HG03159 (cell line): ENCODE measurements around the gene TMEM37.
"Not testable (repeated sequence)": the region's sequence is repeated elsewhere in the genome, so short reads cannot be mapped to it uniquely, and the experiment has no call there.

Experiments
- ATAC-seq: cut with Tn5 transposase; IDR thresholded peaks from one replicate; pipeline ENCODE4 v1.9.1; 2021; ENCODE audit warnings: mild to moderate bottlenecking, moderate library complexity; ENCODE audit not compliant: unreplicated experiment

TMEM37 gene, protein sequence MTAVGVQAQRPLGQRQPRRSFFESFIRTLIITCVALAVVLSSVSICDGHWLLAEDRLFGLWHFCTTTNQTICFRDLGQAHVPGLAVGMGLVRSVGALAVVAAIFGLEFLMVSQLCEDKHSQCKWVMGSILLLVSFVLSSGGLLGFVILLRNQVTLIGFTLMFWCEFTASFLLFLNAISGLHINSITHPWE

GRCh38 chr2:119431155-119431975 lies at the start of gene TMEM37:
Gene TMEM37 (plus strand): TSS chr2:119431854. CDS start chr2:119431904, 50 bp downstream.
- ATAC-seq: peak; percentile 70

DNA sequence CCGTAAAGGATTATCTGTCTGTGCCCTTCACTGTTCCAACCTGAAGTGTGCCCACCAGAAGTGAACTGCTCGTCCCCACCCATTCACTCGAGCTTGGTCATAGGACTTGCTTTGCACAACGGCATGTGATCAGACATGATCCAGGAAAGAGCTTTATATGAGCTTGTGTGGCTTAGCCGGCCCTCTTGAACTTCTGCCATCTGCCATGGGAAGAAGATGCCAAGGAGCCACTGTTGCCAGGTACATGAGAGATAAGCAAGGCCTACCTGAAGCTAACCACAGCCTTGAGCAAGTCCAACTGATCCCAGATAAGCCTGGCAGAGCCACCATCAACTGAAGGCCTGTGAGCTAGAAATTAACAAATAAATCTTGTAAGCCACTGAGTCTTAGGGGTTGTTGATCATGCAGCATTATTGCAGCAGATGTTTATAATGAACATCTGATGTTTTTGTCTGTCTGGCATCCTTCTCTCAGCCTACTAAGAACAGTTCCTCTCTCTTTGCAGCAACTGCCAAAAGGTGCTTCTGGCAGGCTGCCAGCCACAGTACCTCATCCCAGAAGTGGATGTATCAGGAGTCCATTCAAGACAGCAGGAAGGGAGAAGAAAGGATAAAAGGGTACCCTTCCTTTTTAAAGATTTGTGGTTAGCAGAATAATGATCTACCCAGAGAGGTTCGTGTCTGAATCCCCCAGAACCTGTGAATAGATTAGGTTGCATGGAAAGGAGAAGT lies 48.1 kb upstream of the TMEM37 start:
- ATAC-seq: no peak

- no peak for ATAC-seq
Observed at GRCh38 chr2:119384971-119385370, 46.7 kb upstream of the TMEM37 start.

GRCh38 chr2:119385466-119385865 lies 46.2 kb upstream of the TMEM37 start:
- no peak for ATAC-seq

- ATAC-seq: peak; percentile 77
Observed at GRCh38 chr2:119387381-119388129, 44.1 kb upstream of the TMEM37 start.

DNA sequence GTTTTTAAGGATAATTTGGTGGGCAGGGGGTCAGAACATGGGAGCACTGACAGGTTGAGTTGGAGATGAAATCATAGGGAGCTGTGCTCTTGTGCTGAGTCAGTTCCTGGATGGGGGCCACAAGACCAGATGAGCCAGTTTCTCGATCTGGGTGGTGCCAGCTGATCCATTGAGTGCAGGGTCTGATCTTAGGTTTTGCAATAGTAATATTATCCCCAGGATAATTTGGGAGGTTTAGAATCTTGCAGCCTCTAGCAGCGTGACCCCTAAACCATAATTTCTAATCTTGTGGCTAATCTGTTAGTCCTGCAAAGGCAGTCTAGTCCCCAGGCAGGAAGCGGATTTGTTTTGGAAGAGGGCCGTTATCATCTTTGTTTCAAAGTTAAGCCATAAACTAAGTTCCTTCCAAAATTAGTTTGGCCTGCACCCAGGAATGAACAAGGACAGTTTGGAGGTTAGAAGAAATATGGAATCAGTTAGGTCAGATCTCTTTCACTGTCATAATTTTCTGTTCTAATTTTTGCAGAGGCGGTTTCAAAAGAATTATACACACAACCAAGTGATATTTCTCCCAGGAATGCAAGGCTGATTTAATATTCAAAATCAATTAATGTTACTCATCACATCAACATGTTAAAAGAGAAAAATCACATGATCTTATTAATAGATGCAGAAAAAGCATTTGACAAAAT lies 41.9 kb upstream of the TMEM37 start:
- no peak for ATAC-seq

DNA sequence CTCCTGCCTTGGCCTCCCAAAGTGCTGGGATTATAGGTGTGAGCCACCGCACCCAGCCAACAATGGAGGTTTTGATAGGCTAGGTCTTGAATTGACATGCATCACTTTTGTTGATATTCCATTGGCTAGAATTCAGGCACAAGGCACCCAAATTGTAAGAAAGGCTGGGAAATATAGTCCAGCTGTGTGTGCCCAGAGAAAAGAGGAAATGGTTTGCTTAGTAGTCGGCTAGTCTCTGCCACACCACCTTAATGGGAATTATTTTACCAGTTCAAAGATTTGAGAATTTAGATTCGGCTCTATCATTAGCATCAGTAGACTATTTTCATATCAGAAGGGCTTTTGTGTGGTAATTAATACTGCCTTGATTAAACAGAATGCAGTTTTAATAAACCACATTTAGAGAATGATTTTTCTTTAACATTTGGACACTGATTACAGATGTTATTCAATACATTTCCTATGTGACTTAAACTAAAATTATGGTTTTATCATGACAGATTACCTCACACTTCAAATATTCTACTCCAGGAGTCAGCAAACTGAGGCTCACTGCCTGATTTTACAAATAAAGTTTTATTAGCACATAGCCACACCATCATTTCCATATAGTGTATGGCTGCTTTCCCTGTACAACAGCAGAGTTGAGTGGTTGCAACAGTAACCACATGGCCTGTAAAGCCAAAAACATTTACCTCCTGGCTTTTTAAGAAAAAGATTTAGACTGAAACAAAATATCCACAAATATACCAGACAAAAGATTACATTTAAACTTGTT lies 37.5 kb upstream of the TMEM37 start:
- ATAC-seq: no peak

DNA sequence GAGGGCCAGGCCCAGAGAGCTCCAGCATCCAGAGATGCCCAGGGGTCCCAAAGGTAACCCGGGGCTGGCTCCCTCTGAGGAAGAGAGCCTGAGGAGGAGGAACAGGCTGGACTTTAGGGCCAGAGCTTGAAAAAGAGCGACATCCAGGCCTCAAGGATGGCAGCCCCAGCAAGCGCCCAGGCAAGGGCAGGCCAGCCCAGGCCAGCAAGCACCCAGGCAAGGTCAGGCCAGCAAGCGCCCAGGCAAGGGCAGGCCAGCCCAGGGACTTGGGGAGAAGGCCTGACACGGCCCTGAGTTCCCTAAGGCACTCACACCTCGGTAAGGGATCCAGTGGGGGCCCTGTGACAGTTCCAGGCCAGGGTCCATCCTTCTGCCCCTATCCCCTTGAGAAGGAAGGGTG lies 34.5 kb upstream of the TMEM37 start:
- ATAC-seq: no peak

DNA sequence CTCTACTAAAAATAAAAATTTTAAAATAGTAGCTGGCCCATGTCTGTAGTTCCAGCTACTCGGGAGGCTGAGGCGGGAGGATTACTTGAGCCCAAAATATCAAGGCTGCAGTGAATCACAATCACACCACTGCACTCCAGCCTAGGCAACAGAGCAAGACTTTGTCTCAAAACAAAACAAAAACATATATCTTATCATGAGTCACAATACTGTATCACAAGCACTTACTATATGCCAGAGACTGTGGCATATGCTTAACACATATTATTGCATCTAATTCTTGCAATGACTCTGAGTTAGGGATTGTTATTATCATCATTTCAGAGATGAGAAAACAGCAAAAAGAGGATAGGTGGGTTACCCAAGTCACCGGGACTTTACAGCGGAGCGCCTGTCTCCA lies 29.5 kb upstream of the TMEM37 start:
- no peak for ATAC-seq

DNA sequence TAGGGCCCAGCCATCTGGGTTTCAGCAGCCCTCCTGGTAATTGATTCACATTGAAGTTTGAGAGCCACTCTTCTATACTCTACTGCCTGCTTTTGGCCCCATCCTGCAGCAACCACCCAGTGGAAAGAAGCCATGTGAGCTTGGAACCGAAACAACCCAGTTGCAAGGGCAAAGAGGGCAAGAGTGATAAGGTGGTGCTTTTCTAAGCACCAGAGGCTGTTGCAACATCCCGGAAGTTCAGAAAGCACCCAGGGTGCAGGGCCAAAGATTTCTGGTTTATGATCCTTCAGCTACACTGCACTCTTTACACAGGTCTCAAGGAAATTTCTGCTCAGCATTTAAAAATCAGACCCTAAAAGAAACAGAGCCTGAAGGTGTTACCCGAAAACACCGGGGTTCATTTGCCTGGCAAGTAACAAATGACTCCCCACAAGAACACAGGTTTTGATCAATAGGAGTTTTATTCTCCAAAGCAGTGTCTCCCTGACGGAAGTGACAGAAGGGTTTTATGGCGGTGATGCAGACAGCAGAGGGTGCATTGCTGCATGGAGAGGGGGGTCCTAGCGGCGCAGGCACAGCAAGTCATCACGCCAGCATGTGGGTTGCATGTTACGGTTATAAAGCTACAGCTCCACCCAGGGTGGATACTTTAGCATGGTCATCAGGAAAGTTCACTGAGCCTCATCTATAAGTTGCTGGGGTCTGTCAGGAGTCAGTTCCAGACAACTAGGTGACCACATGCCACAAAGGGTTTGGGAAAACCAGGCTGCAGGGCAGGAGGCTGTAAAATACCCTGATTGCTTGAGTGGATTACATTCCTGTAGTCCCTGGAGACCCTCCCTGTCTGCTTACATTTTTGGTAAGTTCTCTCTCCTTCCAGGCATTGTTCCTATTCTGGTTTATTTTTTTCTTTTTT lies 28.8 kb upstream of the TMEM37 start:
- ATAC-seq: no peak

GRCh38 chr2:119403618-119404017 lies 28.0 kb upstream of the TMEM37 start:
- ATAC-seq: not testable (repeated sequence)

- no peak for ATAC-seq
Observed at GRCh38 chr2:119405151-119405550, 26.5 kb upstream of the TMEM37 start.

DNA sequence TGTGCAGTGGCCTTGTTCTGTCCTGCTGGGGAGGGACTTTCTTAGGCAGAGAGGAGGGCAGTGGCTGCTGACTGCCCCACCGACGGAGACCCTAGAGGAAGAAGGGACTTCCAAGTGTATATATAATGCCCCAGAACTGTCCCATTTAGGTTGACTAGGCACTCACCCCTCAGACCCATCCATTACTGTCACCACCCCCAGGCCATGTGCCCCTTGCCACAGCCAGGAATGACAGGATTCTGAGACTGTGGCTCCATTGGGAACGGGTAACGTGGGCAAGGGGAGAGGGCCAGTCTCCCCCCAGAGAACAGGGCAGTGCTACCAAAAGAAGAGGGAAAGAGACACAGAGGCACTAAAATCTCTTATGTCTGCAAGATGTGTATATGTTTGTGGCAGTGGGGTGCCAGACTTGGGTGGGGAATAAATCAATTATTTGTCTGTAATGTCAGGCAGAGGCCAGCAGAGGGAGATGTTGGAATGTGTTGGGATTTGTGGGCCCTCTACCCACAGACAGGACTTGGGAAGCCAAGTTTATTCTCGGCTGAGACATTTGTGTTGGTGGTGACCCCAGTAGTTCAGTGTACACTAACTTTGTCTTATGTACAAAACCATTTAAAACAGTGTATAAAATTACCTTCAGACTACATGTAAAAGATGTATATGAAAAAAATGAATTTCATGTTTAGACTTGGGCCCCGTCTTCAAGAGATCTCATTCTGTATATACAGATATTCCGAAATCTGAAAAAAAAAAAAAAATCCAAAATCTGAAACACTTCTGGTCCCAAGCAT lies 24.0 kb upstream of the TMEM37 start:
- ATAC-seq: no peak

GRCh38 chr2:119408221-119408619 lies 23.4 kb upstream of the TMEM37 start:
- ATAC-seq: no peak

DNA sequence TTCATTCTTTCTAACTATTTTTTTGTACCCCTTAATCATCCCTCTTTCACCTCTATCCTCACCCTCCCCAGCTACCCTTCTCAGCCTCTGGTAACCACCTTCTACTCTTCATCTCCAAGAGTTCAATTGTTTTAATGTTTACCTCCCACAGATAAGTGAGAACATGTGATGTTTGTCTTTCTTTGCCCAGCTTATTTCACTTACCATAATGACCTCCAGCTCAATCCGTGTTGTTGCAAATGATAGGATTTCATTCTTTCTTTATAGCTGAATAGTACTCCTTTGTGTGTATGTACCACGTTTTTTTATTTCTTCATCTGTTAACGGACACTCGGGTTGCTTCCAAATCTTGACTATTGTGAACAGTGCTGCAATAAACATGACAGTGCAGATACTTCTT lies 22.1 kb upstream of the TMEM37 start:
- no peak for ATAC-seq

GRCh38 chr2:119414894-119415293 lies 16.8 kb upstream of the TMEM37 start:
- no peak for ATAC-seq

GRCh38 chr2:119415630-119416029 lies 16.0 kb upstream of the TMEM37 start:
- ATAC-seq: no peak
